Measurements from ENCODE around the gene JAK1.

- TF ChIP-seq TCF12 (IDR thresholded peaks at IDR 0.05; ENCODE audit: low read depth) (no peak), MAX (IDR thresholded peaks at IDR 0.05) (no peak), RAD21 (IDR thresholded peaks at IDR 0.05; ENCODE audit: low read depth) (no peak)
Measured at GRCh38 chr1:64925594-64925993, 40.8 kb downstream of the JAK1 start.

Data from Ishikawa (cell line).